BLaER1 treated with 17β-estradiol and CSF1 and Interleukin-3, amounts not matched to agents 10 nM and 100 nM (cell line): ENCODE results near the gene CFAP410.

Experiments used
- H3K27ac ChIP-seq, 11 experiments: shearing (Covaris generic); formaldehyde crosslinking; 2 replicates each; pipeline ENCODE4 v1.8.1; 2022
- H3K27me3 ChIP-seq, 11 experiments: shearing (Covaris generic); formaldehyde crosslinking; 2 replicates each; pipeline ENCODE4 v1.8.1; 2022
- H3K36me3 ChIP-seq, 11 experiments: shearing (Covaris generic); formaldehyde crosslinking; 2 replicates each; pipeline ENCODE4 v1.8.1; 2022
- H3K4me1 ChIP-seq, 10 experiments: shearing (Covaris generic); formaldehyde crosslinking; 2 replicates each; pipeline ENCODE4 v1.8.1; 2022
- H3K4me2 ChIP-seq, 11 experiments: shearing (Covaris generic); formaldehyde crosslinking; 2 replicates each; pipeline ENCODE4 v1.8.1; 2022
- H3K4me3 ChIP-seq, 10 experiments: shearing (Covaris generic); formaldehyde crosslinking; 2 replicates each; pipeline ENCODE4 v1.8.1; 2022
- H3K9ac ChIP-seq, 11 experiments: shearing (Covaris generic); formaldehyde crosslinking; 2 replicates each; pipeline ENCODE4 v1.8.1; 2022
- H3K9me3 ChIP-seq, 11 experiments: shearing (Covaris generic); formaldehyde crosslinking; replicated peaks in 1 of 11; 2 replicates each; pipeline ENCODE4 v1.8.1; 2022
- H4K20me1 ChIP-seq, 11 experiments: shearing (Covaris generic); formaldehyde crosslinking; 2 replicates each; pipeline ENCODE4 v1.8.1; 2022
- Cebpa-rat ChIP-seq, 11 experiments: shearing (Covaris generic); IDR thresholded peaks; 2 replicates each; pipeline ENCODE4 v1.8.1; 2022

Gene CFAP410

GRCh38 chr21:44322621-44323325 is 16.4 kb downstream of the CFAP410 start:
- Histone ChIP-seq H3K4me2 (no peak overlapping the region), H3K4me1 (peaks cover 8 to 26% (median 16%) of the 10 kb centered on the region in 10 experiments), H3K9ac (no peak overlapping the region), H3K4me3 (no peak overlapping the region), H3K36me3 (peaks cover 84 to 97% (median 94%) of the 10 kb centered on the region in 11 experiments), H4K20me1 (peaks cover 10 to 98% (median 54%) of the 10 kb centered on the region in 11 experiments; a peak in 21 of 22 replicates), H3K27ac (no peak overlapping the region), H3K27me3 (no peaks in the 10 kb centered on the region), H3K9me3 (no peaks in the 10 kb centered on the region)
- no peak for TF ChIP-seq Cebpa-rat (IDR thresholded peaks at IDR 0.05)

GRCh38 chr21:44321846-44322450 is 17.2 kb downstream of the CFAP410 start:
- H3K4me2 ChIP-seq: no peak overlapping the region
- H3K9ac ChIP-seq: no peak overlapping the region
- peaks cover 2 to 98% (median 53%) of the 10 kb centered on the region in 11 experiments; a peak in 20 of 22 replicates for H4K20me1 ChIP-seq
- no peak for TF ChIP-seq Cebpa-rat (IDR thresholded peaks at IDR 0.05)
- H3K9me3 ChIP-seq: no peaks in the 10 kb centered on the region
- no peak overlapping the region for H3K27ac ChIP-seq
- peaks cover 3 to 18% (median 8%) of the 10 kb centered on the region in 10 experiments for H3K4me1 ChIP-seq
- no peak overlapping the region for H3K4me3 ChIP-seq
- peaks cover 87 to 97% (median 95%) of the 10 kb centered on the region in 11 experiments for H3K36me3 ChIP-seq
- no peaks in the 10 kb centered on the region for H3K27me3 ChIP-seq

DNA sequence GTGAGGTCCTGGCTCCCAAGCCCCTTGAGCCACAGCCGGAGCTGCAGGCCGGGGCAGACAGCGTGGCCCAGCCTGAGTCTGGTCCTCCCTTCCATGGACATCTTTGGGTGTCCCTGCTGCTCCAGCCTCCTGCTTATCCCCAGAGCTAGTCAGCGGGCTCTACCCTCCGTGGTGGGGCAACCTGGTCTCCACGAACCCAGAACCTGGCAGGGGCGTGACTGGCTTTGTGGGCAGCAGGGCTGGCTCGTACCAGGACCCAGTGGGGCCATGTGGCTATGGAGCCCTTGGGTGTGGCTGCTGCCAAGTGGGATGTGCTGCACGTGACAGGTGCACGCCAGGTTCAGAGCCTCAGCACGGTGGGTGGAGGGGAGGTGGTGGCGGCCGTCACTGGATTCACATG is 18.3 kb downstream of the CFAP410 start:
- H3K27ac ChIP-seq: no peak overlapping the region
- peaks cover 92 to 98% (median 97%) of the 10 kb centered on the region in 11 experiments for H3K36me3 ChIP-seq
- no peaks in the 10 kb centered on the region for H3K9me3 ChIP-seq
- H3K27me3 ChIP-seq: no peaks in the 10 kb centered on the region
- no peak overlapping the region for H3K9ac ChIP-seq
- peaks cover 0 to 98% (median 54%) of the 10 kb centered on the region in 11 experiments; a peak in 19 of 22 replicates for H4K20me1 ChIP-seq
- no peak overlapping the region for H3K4me2 ChIP-seq
- H3K4me1 ChIP-seq: peaks cover 0 to 9% (median 1%) of the 10 kb centered on the region in 10 experiments; a peak in 7 of 20 replicates
- no peak for TF ChIP-seq Cebpa-rat (IDR thresholded peaks at IDR 0.05)
- no peak overlapping the region for H3K4me3 ChIP-seq

GRCh38 chr21:44319407-44320065 is 19.7 kb downstream of the CFAP410 start:
- H3K9ac ChIP-seq: no peak overlapping the region
- no peaks in the 10 kb centered on the region for H3K27me3 ChIP-seq
- no peaks in the 10 kb centered on the region for H3K9me3 ChIP-seq
- H3K4me2 ChIP-seq: no peak overlapping the region
- no peak overlapping the region for H3K4me3 ChIP-seq
- H3K4me1 ChIP-seq: no peaks in the 10 kb centered on the region
- TF ChIP-seq Cebpa-rat (IDR thresholded peaks at IDR 0.05): no peak
- H3K27ac ChIP-seq: no peak overlapping the region
- peaks cover 82 to 98% (median 97%) of the 10 kb centered on the region in 11 experiments for H3K36me3 ChIP-seq
- peaks cover 0 to 98% (median 54%) of the 10 kb centered on the region in 11 experiments; a peak in 18 of 22 replicates for H4K20me1 ChIP-seq

DNA sequence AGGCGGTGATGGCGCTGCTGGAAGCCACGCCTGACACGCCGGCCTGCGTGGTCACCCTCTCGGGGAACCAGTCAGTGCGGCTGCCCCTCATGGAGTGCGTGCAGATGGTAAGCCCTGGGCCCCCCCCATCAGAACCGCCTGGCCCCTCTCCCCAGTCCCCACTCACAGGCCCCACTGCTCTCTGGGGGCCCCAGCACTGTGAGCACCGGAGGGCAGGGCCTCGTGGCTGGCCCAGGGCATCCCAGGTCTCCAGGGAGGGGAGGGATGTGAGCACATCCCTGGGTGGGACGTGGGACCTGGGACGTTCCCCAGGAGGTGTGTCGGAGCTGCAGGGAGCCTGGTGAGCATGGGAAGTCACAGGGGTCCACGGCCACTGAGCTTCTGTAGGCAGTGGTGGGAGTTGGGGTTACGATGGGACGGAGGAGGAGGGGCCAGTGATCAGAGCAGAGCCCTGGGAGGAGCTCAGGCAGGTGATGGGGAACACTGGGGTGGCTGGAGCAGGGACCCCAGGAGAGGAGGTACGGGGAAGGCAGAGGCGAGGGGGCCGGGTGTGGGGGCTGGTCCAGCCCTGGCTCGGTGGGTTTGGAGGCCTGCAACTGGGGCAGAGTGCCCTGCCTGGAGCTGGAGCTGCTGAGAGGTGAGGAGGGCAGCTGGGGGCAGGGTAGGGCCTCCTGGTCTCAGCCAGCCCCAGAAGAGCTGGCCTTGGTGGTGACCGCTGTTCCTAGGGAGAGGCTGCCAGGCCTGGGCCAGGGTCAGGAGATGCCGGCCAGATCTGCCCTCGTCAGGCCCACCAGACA is 20.5 kb downstream of the CFAP410 start:
- no peaks in the 10 kb centered on the region for H3K27me3 ChIP-seq

DNA sequence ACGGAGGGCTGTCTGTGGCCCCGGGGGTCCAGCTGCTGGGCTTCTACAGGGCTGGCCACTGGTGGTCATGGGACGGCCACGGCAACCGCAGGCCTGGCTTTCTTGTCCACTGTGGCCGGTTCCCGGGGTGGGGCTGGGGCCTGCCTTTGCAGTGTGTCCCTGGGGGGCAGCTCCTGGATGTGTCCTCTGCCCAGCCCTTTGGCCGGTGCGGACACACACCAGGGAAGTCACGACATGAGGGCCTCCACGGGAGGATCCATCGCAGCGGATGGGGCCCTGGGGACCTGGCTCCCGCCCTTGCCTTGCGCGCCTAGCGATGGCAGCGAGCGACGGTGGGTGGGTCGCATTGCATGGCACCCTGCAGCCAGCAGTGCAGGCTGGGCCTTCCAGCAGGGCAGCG is 21.3 kb downstream of the CFAP410 start:
- H3K9me3 ChIP-seq: no peaks in the 10 kb centered on the region
- no peak overlapping the region for H3K9ac ChIP-seq
- H3K27me3 ChIP-seq: no peaks in the 10 kb centered on the region
- TF ChIP-seq Cebpa-rat (IDR thresholded peaks at IDR 0.05): no peak
- no peak overlapping the region for H3K4me3 ChIP-seq
- no peaks in the 10 kb centered on the region for H3K4me1 ChIP-seq
- peaks cover 81 to 98% (median 96%) of the 10 kb centered on the region in 11 experiments for H3K36me3 ChIP-seq
- no peak overlapping the region for H3K27ac ChIP-seq
- H3K4me2 ChIP-seq: no peak overlapping the region
- peaks cover 4 to 98% (median 62%) of the 10 kb centered on the region in 11 experiments; a peak in 18 of 22 replicates for H4K20me1 ChIP-seq

More for the DNA sequence above, 20.5 kb downstream of the CFAP410 start:
- peaks cover 79 to 98% (median 96%) of the 10 kb centered on the region in 11 experiments for H3K36me3 ChIP-seq
- H4K20me1 ChIP-seq: peaks cover under 1 to 98% (median 54%) of the 10 kb centered on the region in 11 experiments; a peak in 18 of 22 replicates
- no peak overlapping the region for H3K4me3 ChIP-seq
- no peaks in the 10 kb centered on the region for H3K4me1 ChIP-seq
- no peak overlapping the region for H3K27ac ChIP-seq
- no peaks in the 10 kb centered on the region for H3K9me3 ChIP-seq
- no peak overlapping the region for H3K4me2 ChIP-seq
- no peak overlapping the region for H3K9ac ChIP-seq
- no peak for TF ChIP-seq Cebpa-rat (IDR thresholded peaks at IDR 0.05)

DNA sequence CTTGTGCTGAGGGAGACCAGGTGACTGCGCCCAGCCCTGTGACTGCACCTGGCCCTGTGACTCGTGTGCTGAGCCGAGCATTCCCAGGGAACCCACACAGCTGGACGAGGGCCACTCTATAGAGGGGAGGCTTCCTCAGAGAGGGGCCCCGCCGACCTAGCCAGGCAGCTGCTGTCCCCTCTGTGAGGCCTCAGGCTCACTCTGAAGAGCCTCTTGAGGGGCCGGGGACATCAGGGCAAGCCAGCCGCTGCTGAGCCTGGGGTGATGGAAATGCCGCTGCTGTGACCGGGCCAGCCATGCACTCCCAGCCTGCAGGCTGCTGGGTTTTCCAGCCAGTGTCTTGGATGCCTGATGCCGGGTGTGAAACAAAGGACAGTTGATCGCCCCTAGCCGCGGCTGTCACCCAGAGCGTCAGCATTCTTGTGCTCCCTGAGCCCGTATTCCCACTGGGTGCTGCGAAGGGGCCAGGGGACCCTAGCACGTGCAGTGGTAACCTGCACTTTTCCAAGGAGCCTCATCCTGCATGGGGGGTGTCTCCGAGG is 21.9 kb downstream of the CFAP410 start:
- H3K27ac ChIP-seq: no peak overlapping the region
- no peak for TF ChIP-seq Cebpa-rat (IDR thresholded peaks at IDR 0.05)
- H3K9me3 ChIP-seq: no peaks in the 10 kb centered on the region
- no peak overlapping the region; a peak in 1 of 22 replicates for H3K9ac ChIP-seq
- H3K4me1 ChIP-seq: no peaks in the 10 kb centered on the region
- H3K4me2 ChIP-seq: no peak overlapping the region
- H4K20me1 ChIP-seq: peaks cover 4 to 98% (median 64%) of the 10 kb centered on the region in 11 experiments; a peak in 18 of 22 replicates
- H3K36me3 ChIP-seq: peaks cover 81 to 98% (median 96%) of the 10 kb centered on the region in 11 experiments
- H3K27me3 ChIP-seq: no peaks in the 10 kb centered on the region
- no peak overlapping the region for H3K4me3 ChIP-seq

- TF ChIP-seq Cebpa-rat (IDR thresholded peaks at IDR 0.05): no peak
- H3K4me1 ChIP-seq: no peaks in the 10 kb centered on the region
- no peaks in the 10 kb centered on the region for H3K27me3 ChIP-seq
- H4K20me1 ChIP-seq: peaks cover 4 to 98% (median 70%) of the 10 kb centered on the region in 11 experiments; a peak in 19 of 22 replicates
- no peaks in the 10 kb centered on the region for H3K9me3 ChIP-seq
- no peak overlapping the region for H3K4me2 ChIP-seq
- no peak overlapping the region; a peak in 1 of 22 replicates for H3K27ac ChIP-seq
- H3K4me3 ChIP-seq: no peak overlapping the region
- no peak overlapping the region; a peak in 1 of 22 replicates for H3K9ac ChIP-seq
- peaks cover 81 to 98% (median 96%) of the 10 kb centered on the region in 11 experiments for H3K36me3 ChIP-seq
These were observed 22.8 kb downstream of the CFAP410 start for GRCh38 chr21:44316277-44316900.
